ENCODE results near the gene MAPK9. TPM values are rescaled to one million over a fixed set of nuclear protein-coding genes. Genes with fewer than 3 reads are reported as not detected.
A peak's percentile ranks its signal among the peaks of the same experiment; 100 is the strongest.
"Not testable (repeated sequence)": the region's sequence is repeated elsewhere in the genome, so short reads cannot be mapped to it uniquely, and the experiment has no call there.

MAPK9 gene
- total RNA-seq, 1 experiment from 2014 or later = 26.3 TPM

DNA sequence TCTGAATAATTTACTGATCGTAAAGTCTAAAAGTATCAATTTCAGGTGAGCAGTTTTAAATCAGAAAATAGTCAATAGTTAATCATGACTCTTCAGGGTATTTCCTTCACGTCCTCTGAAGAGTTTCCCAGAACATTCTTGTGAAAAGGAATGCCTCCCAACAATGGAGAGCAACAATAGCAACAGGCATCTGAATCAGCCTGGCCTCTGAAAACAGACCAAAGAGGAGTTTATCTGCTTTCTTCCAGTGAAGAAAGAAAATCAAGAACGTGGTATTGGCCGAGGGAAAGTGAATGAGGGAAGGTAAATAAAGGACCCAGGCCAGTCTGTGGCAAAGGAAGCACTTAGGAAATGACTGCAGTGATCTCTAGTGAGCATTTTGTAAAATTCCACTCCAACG, 56.8 kb downstream of the MAPK9 start:
- no peak for DNase-seq (ENCODE audit: low read depth)

- DNase-seq (ENCODE audit: low read depth) = no peak
Observed at GRCh38 chr5:180234271-180234670, 57.6 kb downstream of the MAPK9 start.

DNA sequence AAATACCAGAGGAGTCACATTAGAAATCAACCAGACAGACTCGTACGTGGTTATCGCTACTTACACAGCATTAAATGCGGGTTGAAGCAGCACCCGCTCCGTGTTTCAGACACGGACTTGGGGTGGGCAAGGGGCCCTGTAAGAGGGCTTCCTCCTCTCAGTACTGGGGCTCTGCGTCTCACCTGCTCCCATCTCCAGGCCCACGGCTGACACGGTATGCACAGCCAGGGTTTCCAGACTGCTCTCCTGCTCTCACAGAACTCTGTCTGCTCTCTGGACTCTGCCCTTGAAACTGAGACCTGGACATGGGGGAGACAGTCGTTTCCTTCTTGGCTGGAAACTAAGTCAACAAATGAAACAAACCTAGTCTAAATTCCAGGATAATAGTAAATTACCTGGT, 58.2 kb downstream of the MAPK9 start:
- no peak for DNase-seq (ENCODE audit: low read depth)

DNA sequence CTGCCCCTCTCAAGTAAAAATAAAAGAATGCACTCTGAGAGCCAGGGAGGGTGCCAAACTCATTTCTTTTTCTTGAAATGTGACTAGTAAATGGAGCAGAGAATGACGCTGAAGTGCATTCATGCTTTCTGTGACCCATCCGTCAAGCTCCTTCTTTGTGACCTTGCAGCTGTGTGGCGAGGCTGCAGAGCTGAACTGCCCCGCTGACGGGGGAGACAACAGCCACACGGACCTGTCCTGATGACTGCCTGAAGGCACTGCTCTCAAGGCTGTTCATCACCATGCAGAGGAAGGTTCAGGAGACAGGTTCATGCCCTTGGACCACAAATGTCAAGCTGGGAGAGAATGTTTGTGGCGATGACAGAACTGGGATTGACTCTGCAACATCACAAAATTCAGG, 61.9 kb downstream of the MAPK9 start:
- no peak for DNase-seq (ENCODE audit: low read depth)

- no peak for DNase-seq (ENCODE audit: low read depth)
Observed at GRCh38 chr5:180222056-180222455, 69.8 kb downstream of the MAPK9 start.

- DNase-seq (ENCODE audit: low read depth) = no peak
Observed at GRCh38 chr5:180217797-180218196, 74.1 kb downstream of the MAPK9 start.

DNA sequence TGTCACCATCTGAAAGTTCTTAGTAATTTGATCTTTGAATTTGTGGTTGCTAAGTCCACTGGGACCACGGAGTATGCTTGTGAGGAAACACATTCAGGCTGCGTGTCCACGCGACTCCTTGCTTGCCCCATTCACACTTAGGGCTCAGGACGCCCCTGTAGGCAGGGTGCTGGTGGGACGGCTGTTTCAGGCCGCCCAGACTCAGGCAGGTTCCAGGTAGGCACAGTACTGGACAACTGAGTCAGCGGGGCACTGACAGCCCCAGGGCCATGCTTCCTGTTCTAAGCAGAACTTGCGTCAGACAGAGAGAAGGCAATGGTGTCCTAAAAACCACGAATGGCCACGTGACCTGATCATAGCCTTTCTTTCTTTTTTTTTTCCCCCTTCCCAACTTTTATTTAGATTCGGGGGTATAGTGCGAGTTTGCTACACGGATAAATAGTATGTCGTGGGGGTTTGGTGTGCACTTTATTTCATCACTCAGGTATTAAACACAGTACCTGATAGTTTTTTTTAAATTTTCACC, 75.2 kb downstream of the MAPK9 start:
- no peak for DNase-seq (ENCODE audit: low read depth)

DNA sequence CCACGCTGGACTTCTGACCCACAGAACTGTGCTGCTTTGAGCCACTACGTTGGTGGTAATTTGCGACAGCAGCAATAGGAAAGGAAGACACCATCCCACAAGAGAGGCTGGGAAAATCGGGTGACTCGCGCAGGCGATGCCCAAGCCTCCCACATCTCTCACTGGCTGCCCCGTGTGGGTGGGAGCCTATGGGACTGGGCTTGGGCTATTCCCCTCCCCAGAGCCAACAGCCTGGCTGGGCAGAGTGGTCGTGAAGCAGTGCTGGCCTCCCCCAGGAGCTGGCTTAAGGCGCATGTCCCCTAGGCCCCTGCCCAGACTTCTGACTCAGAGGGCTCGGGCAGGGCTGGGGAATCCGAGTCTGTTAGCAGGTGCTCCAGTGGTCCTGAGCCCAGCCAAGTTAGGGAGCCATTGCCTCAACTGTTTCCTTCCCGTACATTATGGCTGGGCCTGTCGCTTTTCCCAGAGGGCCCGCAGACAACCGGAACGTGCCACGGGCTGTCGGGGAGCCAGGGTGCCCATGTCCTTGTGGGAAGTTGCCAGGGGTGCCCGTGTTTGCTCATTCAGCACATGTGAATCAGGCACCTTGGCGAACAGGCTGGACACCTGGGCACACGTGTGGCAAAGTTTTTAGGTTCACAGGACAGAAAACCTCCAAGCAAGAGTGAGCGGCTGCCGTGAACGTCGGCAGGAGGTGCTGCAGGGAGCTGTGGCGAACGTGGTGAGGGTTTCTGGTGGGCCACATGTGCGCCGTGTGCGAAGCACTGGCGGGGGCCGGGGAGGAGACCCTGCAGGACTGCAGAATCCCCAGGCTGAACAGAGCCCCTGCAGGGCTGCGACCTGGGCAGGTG, 75.9 kb downstream of the MAPK9 start:
- DNase-seq (ENCODE audit: low read depth) = no peak

- DNase-seq (ENCODE audit: low read depth) = no peak
Observed at GRCh38 chr5:180214870-180215770, 76.8 kb downstream of the MAPK9 start.

DNA sequence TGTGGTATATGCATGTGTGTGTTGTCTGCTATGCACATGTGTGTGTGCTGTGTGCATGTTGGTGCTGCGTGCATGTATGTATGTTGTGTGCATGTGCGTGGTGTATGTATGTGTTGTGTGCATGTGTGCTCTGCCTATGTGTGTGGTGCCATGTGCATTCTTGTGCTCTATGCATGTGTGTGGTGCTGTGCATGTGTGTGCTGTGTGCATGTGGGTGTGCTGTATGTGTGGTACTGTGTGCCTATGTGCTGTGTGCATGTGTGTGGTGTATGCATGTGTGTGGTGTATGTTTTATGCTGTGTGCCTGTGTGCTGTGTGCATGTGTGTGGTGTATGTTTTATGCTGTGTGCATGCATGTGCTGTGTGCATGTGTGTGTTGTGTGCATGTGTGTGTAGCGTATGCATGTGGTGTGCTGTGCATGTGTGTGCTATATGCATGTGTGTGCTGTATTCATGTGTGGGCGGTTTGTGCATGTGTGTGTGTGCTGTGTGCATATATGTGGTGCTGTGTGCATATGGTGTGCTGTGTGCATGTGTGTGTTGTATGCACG, 78.2 kb downstream of the MAPK9 start:
- DNase-seq (ENCODE audit: low read depth) = no peak

DNA sequence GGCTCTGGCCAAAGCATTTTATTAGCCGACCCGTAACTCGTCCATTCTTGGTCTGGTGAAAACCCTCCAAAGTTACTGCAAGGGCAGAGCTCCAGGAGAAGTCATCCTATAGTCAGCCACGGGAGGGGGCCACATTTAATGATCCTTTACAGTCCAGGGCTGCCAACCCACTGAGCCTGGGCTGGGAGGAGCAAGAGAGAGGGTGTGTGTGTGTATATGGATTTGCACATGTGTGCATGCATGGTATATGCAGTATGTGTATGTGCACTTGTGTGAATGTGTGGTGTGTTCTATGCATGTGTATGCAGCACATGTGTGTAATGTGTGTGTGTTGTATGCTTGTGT, 78.7 kb downstream of the MAPK9 start:
- no peak for DNase-seq (ENCODE audit: low read depth)

DNA sequence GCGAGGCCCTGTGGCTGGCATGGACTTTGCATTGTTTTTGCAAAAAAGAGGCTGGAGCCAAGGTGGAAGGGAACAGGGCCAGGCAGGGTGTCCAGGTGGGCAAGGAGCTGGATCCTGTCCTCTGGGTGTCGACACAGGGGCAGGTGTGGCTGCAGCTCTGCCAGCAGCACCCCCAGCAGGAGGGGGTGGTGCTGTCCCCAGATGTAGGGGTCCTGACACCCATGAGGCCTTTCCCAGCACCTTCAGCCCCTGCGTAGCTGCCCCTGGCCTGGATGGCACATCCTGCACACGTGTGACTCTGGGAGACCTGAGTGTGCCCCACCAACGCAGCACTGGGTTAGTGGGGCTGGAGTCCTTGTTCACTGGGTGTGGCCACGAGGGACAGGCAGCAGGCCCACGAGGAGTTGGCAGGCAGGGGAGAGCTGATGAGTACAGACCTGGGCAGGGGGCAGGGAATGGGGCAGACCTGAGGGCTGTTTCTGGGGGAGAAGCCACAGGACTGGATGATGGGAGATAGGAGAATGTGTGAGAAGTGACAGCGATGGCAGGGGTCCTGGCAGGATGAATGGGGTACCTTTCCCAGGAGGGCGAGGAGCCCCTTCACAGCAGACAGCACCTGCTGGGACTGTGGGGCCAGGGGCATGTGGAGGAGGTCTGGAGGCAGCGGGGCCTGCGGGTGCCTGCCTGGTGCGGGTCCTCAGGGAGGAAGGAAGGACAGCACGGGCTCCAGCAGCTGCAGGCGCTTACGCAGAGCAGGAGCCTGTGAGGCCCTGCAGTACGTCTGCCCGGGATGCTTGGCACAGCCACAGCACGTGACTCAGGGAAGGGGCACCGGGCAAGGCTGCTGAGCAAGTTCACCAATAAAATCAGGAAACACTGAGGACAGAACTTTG, 79.3 kb downstream of the MAPK9 start:
- no peak for DNase-seq (ENCODE audit: low read depth)

DNA sequence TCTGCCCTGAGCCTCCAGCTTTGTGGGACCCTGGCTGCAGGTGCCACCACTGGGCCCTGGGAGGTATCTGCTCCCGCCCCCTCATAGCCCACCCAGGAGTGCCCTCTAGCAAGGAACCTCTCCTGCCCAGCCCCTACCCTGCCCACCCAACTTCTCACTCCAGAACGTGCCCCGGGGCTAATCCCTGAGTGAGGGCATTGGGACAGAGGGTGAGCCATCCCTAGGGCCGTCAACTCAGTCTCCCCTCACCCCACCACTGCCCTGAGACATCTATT, 80.2 kb downstream of the MAPK9 start:
- no peak for DNase-seq (ENCODE audit: low read depth)

GRCh38 chr5:180210961-180211760, 80.7 kb downstream of the MAPK9 start:
- no peak for DNase-seq (ENCODE audit: low read depth)

- not testable (repeated sequence) for DNase-seq (ENCODE audit: low read depth)
Observed at GRCh38 chr5:180210077-180210476, 81.8 kb downstream of the MAPK9 start.

DNA sequence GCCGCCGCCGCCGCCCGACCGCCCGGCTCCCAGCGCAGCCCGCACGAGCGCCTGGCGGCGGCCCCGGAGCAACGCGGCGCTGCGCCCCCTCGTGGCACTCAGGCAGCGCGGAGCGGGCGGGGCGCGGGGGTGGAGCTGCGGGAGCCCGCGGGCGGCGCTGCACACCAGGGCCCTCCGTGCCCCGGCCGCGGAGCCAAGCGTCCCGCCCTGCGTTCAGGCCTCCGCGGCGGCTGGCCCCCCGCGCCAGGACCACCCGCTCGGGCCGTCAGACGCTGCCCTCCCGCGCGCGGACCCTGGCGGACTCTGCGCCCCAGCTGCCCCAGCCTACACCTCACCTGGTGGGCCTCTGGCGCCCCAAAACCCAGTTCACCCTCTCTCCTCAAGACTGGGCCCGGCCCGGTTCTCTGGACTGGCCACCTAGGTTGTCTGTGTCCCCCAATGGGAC, 82.7 kb downstream of the MAPK9 start, which contains the start of gene RASGEF1C:
RASGEF1C (minus strand) TSS at position 75 of the 445 bp plus-strand sequence. CDS start 71,159 bp downstream, outside the sequence.
- peak; percentile 85 for DNase-seq (ENCODE audit: low read depth)

- peak; percentile 40 for DNase-seq (ENCODE audit: low read depth)
Observed at GRCh38 chr5:180208435-180209081, 83.3 kb downstream of the MAPK9 start.

- DNase-seq (ENCODE audit: low read depth) = no peak
Observed at GRCh38 chr5:180208038-180208434, 83.8 kb downstream of the MAPK9 start.

DNA sequence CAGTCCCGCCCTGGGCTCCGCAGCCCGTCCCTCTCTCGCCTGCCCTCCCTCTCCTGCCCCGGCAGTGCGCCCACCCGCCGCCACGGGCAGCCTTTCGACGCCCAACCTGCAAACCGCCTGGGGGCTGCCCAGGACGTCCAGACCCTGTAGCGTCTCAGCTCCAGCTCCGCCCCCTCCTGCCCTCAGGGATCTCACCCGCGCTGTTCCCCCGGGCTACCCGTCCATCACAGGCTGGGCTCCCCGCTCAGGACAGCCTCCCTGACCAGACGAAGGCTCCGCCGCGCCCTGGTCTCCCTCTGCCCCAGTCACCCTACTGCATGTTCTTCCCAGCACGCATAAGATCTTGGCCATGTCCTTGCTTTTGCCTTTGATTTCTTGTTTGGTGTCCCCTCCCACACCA, 84.3 kb downstream of the MAPK9 start:
- DNase-seq (ENCODE audit: low read depth) = no peak

GRCh38 chr5:180206993-180207392, 84.9 kb downstream of the MAPK9 start:
- DNase-seq (ENCODE audit: low read depth) = no peak

Data from Daoy (cell line).